OCI-LY7 (cell line): ENCODE results near the gene RPP30. TPM values are rescaled to one million over a fixed set of nuclear protein-coding genes. Genes with fewer than 3 reads are reported as not detected.

ENCODE experiments used
- BruUV-seq: library from RNA; stranded (reverse); fragments of 400-500 nt; replicated peaks from 2 replicates; lab custom pipeline; 2021; lab: Mats Ljungman, UMichigan
- CTCF ChIA-PET: fragments of 300-600 bp; sonication (Branson Sonifier 250); formaldehyde crosslinking; loops from one replicate; lab custom pipeline; 2022; ENCODE audit warnings: antibody characterized with exemption; ENCODE audit not compliant: unreplicated experiment; lab: Charles Lee
- POLR2A ChIA-PET: fragments of 300-600 bp; sonication (Branson Sonifier 250); formaldehyde crosslinking; loops from one replicate; lab custom pipeline; 2022; ENCODE audit warnings: antibody characterized with exemption; lab: Charles Lee
- DNase-seq: peaks from one replicate; pipeline ENCODE4 v3.0.0-alpha.2; 2015; ENCODE audit warnings: low spot score
- H2AFZ ChIP-seq: fragments of 200-600 bp; sonication (generic), shearing (Covaris generic); 2 replicates; pipeline ENCODE4 v1.6.1; 2014; ENCODE audit warnings: mild to moderate bottlenecking, antibody characterized with exemption, low read length, moderate library complexity
- H3K27ac ChIP-seq: fragments of 200-600 bp; sonication (generic); 2 replicates; pipeline ENCODE4 v1.5.1; 2014; ENCODE audit warnings: mixed run types, low read depth, mild to moderate bottlenecking, moderate library complexity, low read length, inconsistent platforms; ENCODE audit not compliant: poor library complexity, severe bottlenecking
- H3K36me3 ChIP-seq: fragments of 200-600 bp; sonication (generic); 2 replicates; pipeline ENCODE4 v1.6.1; 2014; ENCODE audit warnings: mild to moderate bottlenecking, antibody characterized with exemption, low read length, moderate library complexity, mixed read lengths; ENCODE audit not compliant: insufficient read depth
- H3K4me1 ChIP-seq: fragments of 200-600 bp; sonication (generic); 2 replicates; pipeline ENCODE4 v1.5.1; 2014; ENCODE audit warnings: mild to moderate bottlenecking, low read length; ENCODE audit not compliant: insufficient read depth, poor library complexity, severe bottlenecking
- H3K4me2 ChIP-seq: fragments of 200-600 bp; sonication (generic); 2 replicates; pipeline ENCODE4 v1.6.1; 2014; ENCODE audit warnings: mild to moderate bottlenecking, low read length
- H3K4me3 ChIP-seq: fragments of 200-600 bp; sonication (generic); 2 replicates; pipeline ENCODE4 v1.5.1; 2014; ENCODE audit warnings: mild to moderate bottlenecking, low read depth, low read length; ENCODE audit not compliant: poor library complexity, severe bottlenecking
- H3K79me2 ChIP-seq: fragments of 200-600 bp; sonication (generic); 2 replicates; pipeline ENCODE4 v1.6.1; 2016; ENCODE audit warnings: low read depth, mild to moderate bottlenecking, low read length, moderate library complexity, mixed read lengths; ENCODE audit not compliant: insufficient read depth
- H3K9me2 ChIP-seq: fragments of 200-600 bp; sonication (generic); 2 replicates; pipeline ENCODE4 v1.6.1; 2016; ENCODE audit warnings: mild to moderate bottlenecking, low read length, mixed read lengths; ENCODE audit not compliant: insufficient read depth
- H3K9me3 ChIP-seq: fragments of 200-600 bp; sonication (generic); 2 replicates; pipeline ENCODE4 v1.6.1; 2014; ENCODE audit warnings: mild to moderate bottlenecking, mixed run types, low read length, mixed read lengths
- H4K20me1 ChIP-seq: fragments of 200-600 bp; sonication (generic); 2 replicates; pipeline ENCODE4 v1.6.1; 2014; ENCODE audit warnings: mild to moderate bottlenecking, antibody characterized with exemption, low read length, moderate library complexity, mixed read lengths; ENCODE audit not compliant: insufficient read depth
- CTCF ChIP-seq: fragments of 200-600 bp; sonication (generic); conservative IDR thresholded peaks from 2 replicates; pipeline ENCODE4 v1.5.1; 2014; ENCODE audit warnings: mild to moderate bottlenecking, antibody characterized with exemption, low read length, moderate library complexity, mixed read lengths
- EZH2phosphoT487 ChIP-seq: fragments of 200-600 bp; sonication (generic); IDR thresholded peaks from 2 replicates; pipeline ENCODE4 v1.6.1; 2018; ENCODE audit warnings: low read depth, borderline replicate concordance, mild to moderate bottlenecking, mixed run types, antibody characterized with exemption, low read length, moderate library complexity, mixed read lengths
- intact Hi-C: fragments of 100-400 bp; cut with micrococcal nuclease; formaldehyde crosslinking; loops from one replicate; pipeline ENCODE4 v1.10.0; 2022; ENCODE audit not compliant: unreplicated experiment
- total RNA-seq, 2 experiments: library from RNA; depleted of rRNA in 1 of 2; stranded (reverse); fragments of >200 nt in 1 of 2; shearing (Covaris generic) in 1 of 2; gene quantifications; 2 replicates each; pipeline ENCODE4 v1.2.3, GENCODE V29; 2014 to 2022

Gene RPP30
- total RNA-seq, 2 experiments from 2014 or later, result 34.3 to 50.4 TPM

GRCh38 chr10:90915766-90916075, 43.9 kb downstream of the RPP30 start:
- Histone ChIP-seq H3K9me3 (no peaks in the 10 kb centered on the region), H3K9me2 (no peaks in the 10 kb centered on the region), H2AFZ (no peak overlapping the region), H3K27ac (no peak overlapping the region), H4K20me1 (no peaks in the 10 kb centered on the region), H3K4me1 (no peaks in the 10 kb centered on the region), H3K79me2 (no peaks in the 10 kb centered on the region), H3K4me3 (no peak overlapping the region), H3K4me2 (no peak overlapping the region), H3K36me3 (no peaks in the 10 kb centered on the region)
- intact Hi-C loops, result loop anchor here (10.0 kb wide), 1 partner anchor 999 kb away; no protein-coding TSS in a partner anchor
- ChIA-PET POLR2A (interaction anchor here (0.6 kb wide), 1 partner anchor 90 kb away, joined by 3 read pairs; no protein-coding TSS in a partner anchor), CTCF (no interaction called here)
- no TSS peak for BruUV-seq
- TF ChIP-seq EZH2phosphoT487 (no peak), CTCF (no peak)
- no peak for DNase-seq

DNA sequence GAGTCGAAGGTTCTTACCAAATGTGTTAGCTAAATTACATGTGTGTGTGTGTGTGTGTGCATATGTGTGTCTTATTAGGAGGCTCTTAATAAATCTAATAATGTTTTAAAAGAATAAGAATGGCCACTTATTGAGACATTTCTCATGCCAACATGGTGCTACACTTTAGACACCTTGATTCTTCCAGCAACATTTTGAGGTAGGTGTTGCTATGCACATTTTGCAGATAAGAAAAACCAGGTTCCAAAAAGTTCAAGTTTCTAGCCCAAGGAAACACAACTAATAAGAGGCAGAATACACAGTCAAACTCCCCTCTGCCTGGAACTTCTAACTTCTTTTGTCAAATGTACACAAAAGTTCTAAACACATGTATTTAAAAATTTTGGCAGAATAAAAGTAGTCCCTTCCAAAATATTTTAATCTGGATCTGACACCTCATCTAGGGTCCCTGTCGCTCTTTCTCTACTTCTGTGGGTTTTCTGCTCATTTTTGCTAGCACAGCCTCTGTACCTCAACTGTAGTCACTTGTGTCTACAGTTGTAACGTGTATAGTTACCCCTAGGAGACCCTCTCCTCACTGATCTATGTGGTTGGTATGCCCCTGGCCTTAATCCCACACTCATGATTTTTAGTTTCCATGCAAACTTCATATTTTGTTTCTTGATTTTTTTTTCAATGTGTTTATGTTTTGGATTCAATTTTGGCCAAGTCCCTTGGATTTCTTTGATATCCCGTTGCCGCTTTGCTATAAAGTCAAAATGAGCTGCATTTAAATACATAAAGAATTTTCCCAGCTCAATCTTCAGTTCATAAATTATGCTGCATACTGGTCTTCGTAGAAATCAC, 44.8 kb downstream of the RPP30 start:
- Histone ChIP-seq H3K4me3 (no peak overlapping the region), H3K9me2 (no peaks in the 10 kb centered on the region), H2AFZ (no peak overlapping the region), H3K4me1 (no peaks in the 10 kb centered on the region), H3K9me3 (no peaks in the 10 kb centered on the region), H4K20me1 (no peaks in the 10 kb centered on the region), H3K27ac (no peak overlapping the region), H3K4me2 (no peak overlapping the region), H3K79me2 (no peaks in the 10 kb centered on the region), H3K36me3 (no peaks in the 10 kb centered on the region)
- no peak for TF ChIP-seq EZH2phosphoT487
- no peak for TF ChIP-seq CTCF
- ChIA-PET POLR2A (interaction anchor here (0.6 to 0.7 kb wide), 2 partner anchors 63 to 247 kb away, joined by 4 read pairs; no protein-coding TSS in a partner anchor), CTCF (no interaction called here)
- no peak for DNase-seq
- intact Hi-C loops, result loop anchor here (10.0 kb wide), 1 partner anchor 998 kb away; no protein-coding TSS in a partner anchor
- no TSS peak for BruUV-seq
